Endothelial cell (in vitro differentiated cells): Measurements from ENCODE around the gene AMBP. TPM values are rescaled to one million over a fixed set of nuclear protein-coding genes. Genes with fewer than 3 reads are reported as not detected.

ENCODE experiments used
- DNase-seq: peaks from one replicate; pipeline ENCODE4 v3.0.0; 2021; ENCODE audit warnings: low spot score
- H3K27ac Mint-ChIP-seq: one replicate; pipeline ENCODE4 v1.8.0; 2021; ENCODE audit warnings: mixed read lengths, inconsistent platforms; ENCODE audit not compliant: unreplicated experiment
- H3K27me3 Mint-ChIP-seq: one replicate; pipeline ENCODE4 v1.8.0; 2021; ENCODE audit warnings: mild to moderate bottlenecking, moderate library complexity, mixed read lengths, inconsistent platforms; ENCODE audit not compliant: unreplicated experiment
- H3K36me3 Mint-ChIP-seq: one replicate; pipeline ENCODE4 v1.8.0; 2021; ENCODE audit warnings: mild to moderate bottlenecking, low read depth, mixed read lengths, inconsistent platforms; ENCODE audit not compliant: unreplicated experiment
- H3K4me1 Mint-ChIP-seq: one replicate; pipeline ENCODE4 v1.8.0; 2021; ENCODE audit warnings: mild to moderate bottlenecking, mixed read lengths, inconsistent platforms; ENCODE audit not compliant: unreplicated experiment
- H3K4me3 Mint-ChIP-seq: one replicate; pipeline ENCODE4 v1.8.0; 2021; ENCODE audit warnings: mild to moderate bottlenecking, mixed read lengths, inconsistent platforms; ENCODE audit not compliant: unreplicated experiment
- H3K9me3 Mint-ChIP-seq: one replicate; pipeline ENCODE4 v1.8.0; 2021; ENCODE audit warnings: mixed read lengths, inconsistent platforms; ENCODE audit not compliant: unreplicated experiment
- total RNA-seq: library from RNA; stranded (reverse); fragmentation: NEBNext Ultra II Directional; extraction: Animal tissue kit (Norgen Biotek cat#: 25700); gene quantifications from one replicate; pipeline ENCODE4 v1.2.1, GENCODE V29; 2021; ENCODE audit not compliant: unreplicated experiment
- TF ChIP-seq, protein P1 (sequence below): fragments of 200-600 bp; sonication (generic); IDR thresholded peaks from one replicate; pipeline ENCODE4 v1.5.0; 2021; ENCODE audit warnings: antibody characterized with exemption; ENCODE audit not compliant: unreplicated experiment

The AMBP gene
- total RNA-seq, 1 donor from 2014 or later = not detected

DNA sequence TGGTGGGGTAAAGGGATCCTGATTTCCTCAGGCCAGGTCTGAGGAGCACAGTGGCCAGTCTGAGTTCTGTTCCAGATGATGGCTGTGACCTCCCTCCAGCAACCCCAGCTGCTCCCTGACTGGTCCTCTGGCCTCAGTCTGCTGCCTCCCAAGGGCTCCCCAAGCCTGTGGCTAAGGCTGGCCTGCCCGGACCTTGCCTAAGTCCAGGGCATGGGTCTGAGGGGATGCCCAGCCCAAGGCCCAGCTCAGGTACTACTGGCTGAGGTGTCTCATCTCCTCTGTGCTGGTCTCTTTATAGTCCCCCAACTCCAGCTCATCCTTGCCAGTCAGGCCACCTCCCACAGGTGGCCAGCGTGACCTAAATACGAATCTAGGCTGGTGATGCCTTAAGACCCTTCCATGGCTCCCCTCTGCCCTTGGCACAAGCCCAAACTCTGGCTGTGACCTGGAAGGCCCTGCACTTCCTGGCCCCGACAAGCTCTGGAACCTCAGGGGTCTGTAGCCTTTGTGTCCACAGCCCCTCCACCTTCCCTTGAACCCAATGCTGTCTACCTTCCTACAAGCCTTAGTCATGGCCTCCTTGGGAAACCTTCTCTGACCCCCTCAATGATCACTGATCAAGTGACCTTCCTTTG lies 11.2 kb upstream of the AMBP start:
- H3K4me3 Mint-ChIP-seq = no peak overlapping the region
- H3K27me3 Mint-ChIP-seq = peaks cover 10% of the 10 kb centered on the region
- no peaks in the 10 kb centered on the region for H3K4me1 Mint-ChIP-seq
- no peaks in the 10 kb centered on the region for H3K36me3 Mint-ChIP-seq
- no peaks in the 10 kb centered on the region for H3K9me3 Mint-ChIP-seq
- no peak overlapping the region for H3K27ac Mint-ChIP-seq
- no peak for DNase-seq
- TF ChIP-seq, protein P1, sequence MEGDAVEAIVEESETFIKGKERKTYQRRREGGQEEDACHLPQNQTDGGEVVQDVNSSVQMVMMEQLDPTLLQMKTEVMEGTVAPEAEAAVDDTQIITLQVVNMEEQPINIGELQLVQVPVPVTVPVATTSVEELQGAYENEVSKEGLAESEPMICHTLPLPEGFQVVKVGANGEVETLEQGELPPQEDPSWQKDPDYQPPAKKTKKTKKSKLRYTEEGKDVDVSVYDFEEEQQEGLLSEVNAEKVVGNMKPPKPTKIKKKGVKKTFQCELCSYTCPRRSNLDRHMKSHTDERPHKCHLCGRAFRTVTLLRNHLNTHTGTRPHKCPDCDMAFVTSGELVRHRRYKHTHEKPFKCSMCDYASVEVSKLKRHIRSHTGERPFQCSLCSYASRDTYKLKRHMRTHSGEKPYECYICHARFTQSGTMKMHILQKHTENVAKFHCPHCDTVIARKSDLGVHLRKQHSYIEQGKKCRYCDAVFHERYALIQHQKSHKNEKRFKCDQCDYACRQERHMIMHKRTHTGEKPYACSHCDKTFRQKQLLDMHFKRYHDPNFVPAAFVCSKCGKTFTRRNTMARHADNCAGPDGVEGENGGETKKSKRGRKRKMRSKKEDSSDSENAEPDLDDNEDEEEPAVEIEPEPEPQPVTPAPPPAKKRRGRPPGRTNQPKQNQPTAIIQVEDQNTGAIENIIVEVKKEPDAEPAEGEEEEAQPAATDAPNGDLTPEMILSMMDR = no peak

DNA sequence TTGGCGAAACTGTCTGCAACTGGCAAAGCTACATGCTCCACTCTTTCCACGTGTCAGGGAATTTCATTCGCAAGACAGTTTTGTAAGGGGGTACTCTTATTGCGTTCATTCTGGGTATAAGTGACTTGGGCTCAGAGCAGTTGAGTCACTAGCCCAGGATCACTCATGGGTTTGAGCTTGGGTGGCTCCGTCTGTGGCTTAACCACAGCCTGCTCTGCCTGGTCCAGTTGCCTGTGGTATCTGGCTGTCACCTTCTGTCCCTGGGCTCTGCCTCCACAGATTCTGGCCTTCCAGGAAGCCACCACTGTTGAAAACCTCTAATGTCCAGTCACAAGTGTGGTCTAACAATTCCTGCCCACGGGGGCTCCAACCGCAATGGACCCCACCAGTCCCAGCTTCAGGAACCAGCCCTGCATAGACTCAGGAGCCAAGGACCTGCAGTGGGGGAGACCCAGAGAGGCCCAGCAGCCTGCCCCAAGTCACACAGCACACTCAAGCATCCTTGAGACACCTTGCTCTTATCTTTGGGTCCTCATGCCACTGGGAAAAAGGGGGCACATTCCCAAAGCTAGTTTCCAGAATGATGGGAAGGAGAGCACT lies 10.6 kb upstream of the AMBP start:
- no peak overlapping the region for H3K4me3 Mint-ChIP-seq
- DNase-seq = no peak
- TF ChIP-seq, protein P1 = no peak
- H3K9me3 Mint-ChIP-seq = no peaks in the 10 kb centered on the region
- H3K36me3 Mint-ChIP-seq = no peaks in the 10 kb centered on the region
- H3K4me1 Mint-ChIP-seq = no peaks in the 10 kb centered on the region
- peaks cover 8% of the 10 kb centered on the region for H3K27me3 Mint-ChIP-seq
- no peak overlapping the region for H3K27ac Mint-ChIP-seq

DNA sequence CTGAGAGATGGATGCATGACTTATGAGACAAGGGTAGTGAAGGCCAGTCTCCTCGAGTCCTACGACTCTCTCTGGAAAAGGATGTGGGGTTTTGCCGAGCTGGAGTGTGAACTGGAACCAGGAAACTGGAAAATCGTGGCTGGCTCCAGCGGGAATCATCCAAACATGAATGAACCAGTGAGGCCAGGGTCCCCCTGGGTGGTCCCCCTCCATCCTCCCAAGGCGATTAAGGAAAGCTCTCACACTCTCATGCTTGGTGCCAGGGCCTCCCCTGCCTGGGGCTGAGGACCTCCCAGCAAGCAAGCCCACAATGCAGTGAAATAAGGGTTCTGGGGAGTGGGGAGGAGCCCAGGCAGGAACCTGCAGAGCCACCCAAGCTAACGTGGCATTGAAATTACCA lies 9.6 kb upstream of the AMBP start:
- TF ChIP-seq, protein P1 = no peak
- no peak overlapping the region for H3K27ac Mint-ChIP-seq
- DNase-seq = no peak
- peaks cover 5% of the 10 kb centered on the region for H3K27me3 Mint-ChIP-seq
- no peaks in the 10 kb centered on the region for H3K9me3 Mint-ChIP-seq
- no peaks in the 10 kb centered on the region for H3K4me1 Mint-ChIP-seq
- no peaks in the 10 kb centered on the region for H3K36me3 Mint-ChIP-seq
- no peak overlapping the region for H3K4me3 Mint-ChIP-seq

DNA sequence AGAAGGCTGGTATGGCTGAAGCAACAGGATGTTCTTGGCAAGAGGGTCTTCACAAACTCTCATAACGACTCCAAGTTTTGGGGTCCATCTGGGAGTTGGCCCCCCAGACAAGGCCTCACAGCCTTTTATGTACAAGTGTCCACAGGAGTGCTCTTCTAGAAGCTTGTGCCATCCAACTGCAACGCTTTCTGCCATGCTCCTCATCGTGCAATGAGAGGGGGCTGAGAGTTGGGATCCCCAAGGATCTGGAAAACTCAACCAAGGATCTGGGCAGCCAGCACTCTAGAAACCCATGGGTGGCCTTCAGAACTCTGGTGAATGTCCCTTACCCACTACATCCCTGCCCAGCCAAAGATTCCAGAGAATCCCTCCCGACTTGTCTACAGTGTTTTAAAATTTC lies 8.5 kb upstream of the AMBP start:
- Mint-ChIP-seq H3K36me3 (no peaks in the 10 kb centered on the region), H3K9me3 (no peaks in the 10 kb centered on the region), H3K4me3 (no peak overlapping the region), H3K4me1 (no peaks in the 10 kb centered on the region), H3K27me3 (peaks cover 5% of the 10 kb centered on the region), H3K27ac (no peak overlapping the region)
- no peak for DNase-seq
- TF ChIP-seq, protein P1 = no peak

DNA sequence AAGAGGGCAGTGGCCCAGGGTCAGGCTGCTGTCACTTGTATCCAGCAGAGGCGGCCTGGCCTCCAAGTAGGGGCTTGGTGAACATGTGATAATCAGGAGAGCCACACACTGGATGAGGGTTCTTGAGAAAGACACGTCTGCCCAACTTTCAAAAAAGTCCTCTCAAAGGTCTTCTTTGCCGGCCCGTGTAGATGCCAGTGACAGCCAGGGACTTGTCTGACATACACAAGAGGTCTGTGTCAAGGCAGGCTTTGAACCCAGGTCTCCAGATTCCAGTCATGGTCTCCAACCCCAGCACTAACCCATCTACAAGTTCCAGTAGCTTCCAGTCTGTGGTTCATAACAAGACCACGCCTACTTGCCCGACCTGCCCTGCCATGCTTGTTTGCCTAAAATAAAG lies 7.9 kb upstream of the AMBP start:
- Mint-ChIP-seq H3K4me3 (no peak overlapping the region), H3K36me3 (no peaks in the 10 kb centered on the region), H3K9me3 (no peaks in the 10 kb centered on the region), H3K27ac (no peak overlapping the region), H3K4me1 (no peaks in the 10 kb centered on the region), H3K27me3 (peaks cover 8% of the 10 kb centered on the region)
- TF ChIP-seq, protein P1 = no peak
- DNase-seq = no peak
